Activated CD8-positive, alpha-beta memory T cell treated with anti-CD3 and anti-CD28 coated beads, Interleukin-2, amount 10 ng/mL, durations not matched to agents 7 days and 5 days (primary cell): ENCODE measurements around the gene MRPL2. TPM values are rescaled to one million over a fixed set of nuclear protein-coding genes. Genes with fewer than 3 reads are reported as not detected.

ENCODE experiments used
- ATAC-seq: fragments of 150-1000 bp; cut with Tn5 transposase; one replicate; pipeline ENCODE4 v1.10.0; 2021; ENCODE audit warnings: moderate library complexity
- CTCF ChIA-PET: fragments of 350-600 bp; sonication (Branson Sonifier 250); formaldehyde crosslinking; loops from one replicate; lab custom pipeline; 2021; ENCODE audit warnings: antibody characterized with exemption; lab: Charles Lee
- DNase-seq: peaks from one replicate; pipeline ENCODE4 v3.0.0-alpha.2; 2020
- H3K27ac Mint-ChIP-seq: one replicate; pipeline ENCODE4 v1.8.0; 2021; ENCODE audit warnings: mild to moderate bottlenecking, mixed read lengths
- H3K27me3 Mint-ChIP-seq: one replicate; pipeline ENCODE4 v1.8.0; 2021; ENCODE audit warnings: mixed read lengths
- H3K36me3 Mint-ChIP-seq: one replicate; pipeline ENCODE4 v1.8.0; 2021; ENCODE audit warnings: mild to moderate bottlenecking, mixed read lengths
- H3K4me1 Mint-ChIP-seq: one replicate; pipeline ENCODE4 v1.8.0; 2021; ENCODE audit warnings: mixed read lengths
- H3K4me3 Mint-ChIP-seq: one replicate; pipeline ENCODE4 v1.8.0; 2021; ENCODE audit warnings: mild to moderate bottlenecking, moderate library complexity, mixed read lengths
- H3K9me3 Mint-ChIP-seq: one replicate; pipeline ENCODE4 v1.8.0; 2022; ENCODE audit warnings: low read depth, mixed read lengths
- total RNA-seq, 2 experiments: library from RNA; stranded (reverse); gene quantifications; one replicate each; pipeline ENCODE4 v1.2.3, GENCODE V29; 2021

The MRPL2 gene
- total RNA-seq, 2 experiments from 2014 or later = 64.2 to 71.0 TPM

DNA sequence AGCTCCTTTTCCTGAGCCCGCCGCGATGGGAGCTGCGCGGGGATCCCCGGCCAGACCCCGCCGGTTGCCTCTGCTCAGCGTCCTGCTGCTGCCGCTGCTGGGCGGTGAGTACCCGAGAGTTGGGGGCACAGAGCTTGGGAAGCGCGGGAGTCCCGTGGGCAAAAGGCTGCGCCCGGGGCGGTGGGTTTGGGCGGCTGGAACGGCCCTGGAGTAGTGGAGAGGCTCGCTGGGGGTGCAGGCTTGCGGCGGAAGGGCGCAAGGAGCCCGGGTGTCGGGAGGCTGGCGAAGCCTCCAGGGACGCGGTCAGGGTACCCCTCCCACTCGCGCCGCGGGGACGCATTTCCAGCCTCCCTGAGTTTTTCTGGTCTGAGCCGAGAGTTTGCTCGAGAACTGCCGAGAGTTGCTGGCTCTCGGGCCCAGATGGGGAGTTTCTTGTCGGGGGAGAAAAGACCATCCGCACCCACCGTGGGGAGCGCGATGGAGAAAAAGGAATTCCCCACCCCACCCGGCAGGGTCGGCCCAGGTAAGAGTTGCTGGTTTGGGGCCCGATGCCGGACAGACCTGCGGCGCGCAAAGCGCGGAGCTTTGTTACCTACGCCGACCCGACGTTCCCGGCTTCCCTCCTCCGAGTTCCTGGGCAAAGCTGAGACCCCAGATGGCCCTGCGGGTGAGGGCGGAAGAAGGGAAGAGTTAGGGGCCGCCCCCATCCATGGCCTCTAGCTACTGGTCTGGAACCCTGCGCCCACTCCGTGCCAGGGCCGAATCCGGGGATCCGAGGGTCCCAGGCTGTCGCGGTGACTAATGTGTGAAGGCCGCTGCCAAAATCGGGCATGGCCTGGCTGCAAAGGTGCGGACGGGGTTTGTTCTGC is 17.5 kb upstream of the MRPL2 start:
- Mint-ChIP-seq H3K4me1 (peaks cover 2% of the 10 kb centered on the region), H3K9me3 (no peaks in the 10 kb centered on the region), H3K27me3 (peaks cover 36% of the 10 kb centered on the region), H3K36me3 (no peaks in the 10 kb centered on the region), H3K4me3 (peak overlapping the region; percentile 34), H3K27ac (no peak overlapping the region)
- no peak for ATAC-seq
- CTCF ChIA-PET = interaction anchor here (0.8 to 1.4 kb wide), 2 partner anchors 67 to 69 kb away, joined by 3 to 4 read pairs; no protein-coding TSS in a partner anchor
- DNase-seq = no peak

DNA sequence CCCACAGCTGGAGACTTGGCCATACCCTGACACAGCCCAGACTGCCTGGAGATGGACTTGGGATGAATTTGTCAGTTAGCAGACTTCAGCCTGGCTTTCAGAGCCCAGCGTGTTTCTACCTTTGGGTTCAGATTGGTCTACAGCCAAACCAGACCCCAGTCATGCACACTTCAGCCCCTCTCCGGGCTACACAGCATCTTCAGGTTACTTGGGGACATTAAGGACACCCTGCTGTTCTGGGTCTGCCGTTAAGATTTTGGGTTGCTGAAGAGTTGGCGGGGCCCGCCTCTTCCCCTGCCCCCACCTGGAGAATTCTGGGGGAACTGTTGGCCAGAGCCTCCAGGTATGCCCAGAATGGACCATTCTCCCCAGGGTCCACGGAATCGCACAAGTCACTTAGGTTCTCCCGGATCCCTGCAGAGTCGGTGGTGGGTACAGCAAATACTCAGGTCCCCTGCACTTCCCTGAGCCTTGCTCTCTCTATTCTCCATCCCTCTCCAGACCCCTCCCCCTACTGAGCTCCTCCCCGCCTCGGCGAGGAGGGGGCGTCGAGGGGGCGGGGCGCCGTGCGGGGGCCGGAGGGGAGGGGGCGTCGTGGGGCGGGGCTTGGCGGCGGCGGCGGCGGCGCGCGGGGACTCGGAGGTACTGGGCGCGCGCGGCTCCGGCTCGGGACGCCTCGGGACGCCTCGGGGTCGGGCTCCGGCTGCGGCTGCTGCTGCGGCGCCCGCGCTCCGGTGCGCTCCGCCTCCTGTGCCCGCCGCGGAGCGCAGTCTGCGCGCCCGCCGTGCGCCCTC is 16.6 kb upstream of the MRPL2 start, which contains the start of gene PTK7:
Gene PTK7, plus strand, starts transcription at position 645 of the 794 bp plus-strand sequence. CDS start 175 bp downstream, outside the sequence.
- peak within 1 kb of the TSS; percentile 34 for H3K4me3 Mint-ChIP-seq
- no peak for DNase-seq
- H3K27me3 Mint-ChIP-seq = peaks cover 33% of the 10 kb centered on the region
- peaks cover 2% of the 10 kb centered on the region for H3K4me1 Mint-ChIP-seq
- no peak within 1 kb of the TSS for H3K27ac Mint-ChIP-seq
- H3K36me3 Mint-ChIP-seq = no peaks in the 10 kb centered on the region
- no peaks in the 10 kb centered on the region for H3K9me3 Mint-ChIP-seq
- CTCF ChIA-PET = interaction anchor here (0.8 to 1.4 kb wide), 2 partner anchors 68 kb away, joined by 3 to 4 read pairs; no protein-coding TSS in a partner anchor
- ATAC-seq = peak; percentile 65

DNA sequence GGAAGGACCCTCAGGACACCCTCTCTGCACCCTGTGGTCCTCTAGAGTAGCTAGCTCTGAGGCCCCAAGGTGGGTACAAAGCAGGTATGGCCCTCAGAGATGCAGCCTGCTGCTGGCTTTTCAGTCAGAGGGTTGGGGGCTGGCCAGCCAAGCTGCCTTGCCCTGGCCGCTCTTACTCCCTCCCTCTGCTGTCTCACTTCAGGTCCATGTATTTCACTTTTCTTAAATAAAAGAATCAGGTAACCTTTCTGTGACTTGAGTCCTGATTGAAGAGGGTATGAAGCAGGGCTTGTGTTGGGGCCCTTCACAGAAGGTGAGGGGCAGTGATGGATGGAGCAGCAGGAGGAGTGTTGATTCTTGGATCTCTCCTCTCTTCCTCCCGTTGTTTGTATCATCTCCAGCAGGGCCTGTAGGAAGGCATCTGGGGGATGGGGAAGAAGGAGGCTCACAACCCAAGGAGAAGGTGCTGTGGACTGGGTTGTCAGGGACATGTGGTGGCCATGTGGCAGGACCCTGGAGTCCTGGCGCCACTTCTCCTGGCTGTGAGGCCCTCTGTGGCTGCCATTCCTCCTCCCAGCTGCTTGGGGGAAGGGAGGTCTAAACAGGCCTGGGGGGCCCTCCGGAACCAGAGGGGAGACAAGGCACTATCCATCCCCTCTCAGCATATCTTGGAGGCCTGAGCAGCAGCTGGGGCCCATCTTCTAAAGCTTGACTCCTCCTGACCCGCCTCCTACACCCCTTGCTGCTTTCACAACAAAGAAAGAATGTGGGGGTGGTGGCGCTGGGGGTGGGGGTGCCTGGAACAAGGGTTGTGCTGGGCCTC is 15.8 kb upstream of the MRPL2 start:
- DNase-seq (no peak), ATAC-seq (no peak)
- H3K36me3 Mint-ChIP-seq = no peaks in the 10 kb centered on the region
- CTCF ChIA-PET = interaction anchor here (1.5 kb wide), 1 partner anchor 69 kb away, joined by 4 read pairs; no protein-coding TSS in a partner anchor
- no peak overlapping the region for H3K27ac Mint-ChIP-seq
- peaks cover 32% of the 10 kb centered on the region for H3K27me3 Mint-ChIP-seq
- H3K4me1 Mint-ChIP-seq = peaks cover 2% of the 10 kb centered on the region
- H3K4me3 Mint-ChIP-seq = no peak overlapping the region
- H3K9me3 Mint-ChIP-seq = no peaks in the 10 kb centered on the region

DNA sequence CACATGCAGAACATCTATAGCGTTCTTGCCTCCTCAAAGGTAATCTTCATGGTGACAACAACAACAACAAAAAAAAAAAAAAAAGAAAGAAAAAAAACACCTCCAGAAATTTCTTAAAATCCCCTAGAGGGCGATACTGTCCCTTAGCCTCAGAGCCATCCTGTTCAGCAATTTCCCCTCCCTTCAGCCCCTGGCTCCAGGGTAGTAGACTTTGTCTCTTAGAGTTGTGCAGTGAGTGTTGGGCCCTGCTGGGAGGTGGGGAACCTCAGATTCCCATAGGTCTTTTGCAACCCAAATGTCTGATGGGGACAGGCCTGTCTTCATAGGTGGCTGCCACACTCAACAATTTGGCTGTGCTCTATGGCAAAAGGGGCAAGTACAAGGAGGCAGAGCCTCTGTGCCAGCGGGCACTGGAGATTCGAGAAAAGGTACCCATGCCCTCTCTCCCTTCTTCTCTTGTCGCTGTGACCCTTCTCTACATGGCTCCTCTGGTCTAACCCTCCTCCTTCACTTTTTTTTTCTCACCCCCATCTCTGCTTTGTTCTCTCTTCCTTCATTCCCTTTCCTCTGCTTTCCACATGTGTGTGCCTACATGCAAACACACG is 10.9 kb upstream of the MRPL2 start:
- Mint-ChIP-seq H3K4me1 (no peaks in the 10 kb centered on the region), H3K4me3 (no peak overlapping the region), H3K27ac (no peak overlapping the region), H3K9me3 (no peaks in the 10 kb centered on the region), H3K36me3 (no peaks in the 10 kb centered on the region), H3K27me3 (no peaks in the 10 kb centered on the region)
- CTCF ChIA-PET = interaction anchor here (0.7 to 2.0 kb wide), 8 partner anchors 9 to 308 kb away, joined by 3 to 5 read pairs (median 3); partner anchors contain the start of gene GNMT
- ATAC-seq (peak; percentile 81), DNase-seq (peak; percentile 50)

DNA sequence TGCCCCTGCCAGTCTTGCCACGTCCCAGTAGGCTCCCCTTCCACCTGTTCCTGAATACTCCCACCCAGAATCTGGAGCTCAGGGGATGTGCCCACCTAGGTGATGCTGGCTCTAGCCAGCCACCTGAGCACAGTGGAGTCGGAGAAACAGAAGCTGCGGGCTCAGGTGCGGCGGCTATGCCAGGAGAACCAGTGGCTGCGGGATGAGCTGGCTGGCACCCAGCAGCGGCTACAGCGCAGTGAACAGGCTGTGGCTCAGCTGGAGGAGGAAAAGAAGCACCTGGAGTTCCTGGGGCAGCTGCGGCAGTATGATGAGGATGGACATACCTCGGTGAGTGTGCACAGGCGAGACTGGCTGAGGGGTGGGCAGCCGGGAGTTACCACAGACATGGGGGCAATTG is 3.6 kb upstream of the MRPL2 start:
- no peaks in the 10 kb centered on the region for H3K36me3 Mint-ChIP-seq
- CTCF ChIA-PET = interaction anchor here (0.6 to 1.2 kb wide), 2 partner anchors 9 to 81 kb away, joined by 3 read pairs; partner anchors contain the start of gene CUL7
- DNase-seq (no peak), ATAC-seq (no peak)
- peaks cover 23% of the 10 kb centered on the region for H3K4me1 Mint-ChIP-seq
- no peaks in the 10 kb centered on the region for H3K9me3 Mint-ChIP-seq
- no peaks in the 10 kb centered on the region for H3K27me3 Mint-ChIP-seq
- H3K4me3 Mint-ChIP-seq = no peak overlapping the region
- no peak overlapping the region for H3K27ac Mint-ChIP-seq

GRCh38 chr6:43061861-43062260 is 2.6 kb upstream of the MRPL2 start:
- H3K4me1 Mint-ChIP-seq = peaks cover 27% of the 10 kb centered on the region
- no peaks in the 10 kb centered on the region for H3K27me3 Mint-ChIP-seq
- H3K4me3 Mint-ChIP-seq = no peak overlapping the region
- CTCF ChIA-PET = no interaction called here
- H3K36me3 Mint-ChIP-seq = no peaks in the 10 kb centered on the region
- no peak overlapping the region for H3K27ac Mint-ChIP-seq
- H3K9me3 Mint-ChIP-seq = no peaks in the 10 kb centered on the region
- DNase-seq (no peak), ATAC-seq (no peak)

DNA sequence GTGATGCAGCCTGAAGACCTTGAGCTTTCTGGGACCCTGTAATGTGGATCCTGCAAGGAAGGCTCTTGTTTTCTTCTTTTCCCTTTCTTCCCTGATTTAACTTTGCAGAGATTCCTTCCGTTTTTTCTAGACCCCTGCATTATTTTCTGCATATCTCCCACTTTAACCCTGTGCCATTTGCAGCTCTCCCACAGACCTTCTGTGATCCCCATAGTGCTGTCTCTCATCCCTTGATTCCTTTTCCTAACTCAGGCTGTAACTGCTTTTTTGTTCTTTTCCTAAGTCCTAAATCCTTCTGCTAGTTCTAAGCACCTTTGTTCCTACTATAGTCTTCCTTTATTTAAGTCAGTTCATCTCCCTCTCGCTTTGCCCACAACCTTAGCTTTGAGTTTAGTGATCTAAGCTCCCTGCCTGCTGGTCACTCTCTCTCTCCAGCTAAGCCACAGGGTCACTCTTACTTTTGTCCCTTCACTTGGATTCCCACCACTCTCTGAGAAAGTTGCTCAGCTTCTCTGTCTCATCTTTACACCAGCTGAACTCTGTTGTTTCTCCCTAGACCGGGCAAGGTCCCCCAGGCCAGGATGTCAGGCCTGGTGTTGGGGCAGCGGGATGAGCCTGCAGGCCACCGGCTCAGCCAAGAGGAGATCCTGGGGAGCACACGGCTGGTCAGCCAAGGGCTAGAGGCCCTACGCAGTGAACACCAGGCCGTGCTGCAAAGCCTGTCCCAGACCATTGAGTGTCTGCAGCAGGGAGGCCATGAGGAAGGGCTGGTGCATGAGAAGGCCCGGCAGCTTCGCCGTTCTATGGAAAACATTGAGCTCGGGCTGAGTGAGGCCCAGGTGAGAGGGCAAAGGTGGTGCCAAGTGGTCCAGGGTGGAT is 1.8 kb upstream of the MRPL2 start:
- Mint-ChIP-seq H3K36me3 (peaks cover 4% of the 10 kb centered on the region), H3K9me3 (no peaks in the 10 kb centered on the region), H3K27ac (peak overlapping the region; percentile 13), H3K27me3 (no peaks in the 10 kb centered on the region), H3K4me1 (peaks cover 27% of the 10 kb centered on the region), H3K4me3 (peak overlapping the region; percentile 92)
- no peak for ATAC-seq
- no peak for DNase-seq
- CTCF ChIA-PET = no interaction called here

GRCh38 chr6:43060034-43060754 is 960 bp upstream of the MRPL2 start:
- DNase-seq (no peak), ATAC-seq (no peak)
- Mint-ChIP-seq H3K27me3 (no peaks in the 10 kb centered on the region), H3K27ac (peak overlapping the region; percentile 99), H3K4me1 (peaks cover 27% of the 10 kb centered on the region), H3K9me3 (no peaks in the 10 kb centered on the region), H3K4me3 (peak overlapping the region; percentile 92), H3K36me3 (peaks cover 11% of the 10 kb centered on the region)
- CTCF ChIA-PET = interaction anchor here (1.2 to 1.6 kb wide), 3 partner anchors 36 to 159 kb away, joined by 4 to 11 read pairs (median 5); no protein-coding TSS in a partner anchor

- peaks cover 13% of the 10 kb centered on the region for H3K36me3 Mint-ChIP-seq
- peaks cover 34% of the 10 kb centered on the region for H3K4me1 Mint-ChIP-seq
- no peaks in the 10 kb centered on the region for H3K9me3 Mint-ChIP-seq
- no peak for ATAC-seq
- no peak for DNase-seq
- peak overlapping the region; percentile 99 for H3K27ac Mint-ChIP-seq
- peak overlapping the region; percentile 92 for H3K4me3 Mint-ChIP-seq
- CTCF ChIA-PET = interaction anchor here (0.7 to 1.6 kb wide), 8 partner anchors 18 to 332 kb away, joined by 3 to 5 read pairs (median 3); partner anchors contain the start of gene DNPH1
- H3K27me3 Mint-ChIP-seq = no peaks in the 10 kb centered on the region
Observed at GRCh38 chr6:43058531-43058930, 703 bp downstream of the MRPL2 start.

GRCh38 chr6:43055966-43056365 is 3.3 kb downstream of the MRPL2 start:
- ATAC-seq = no peak
- Mint-ChIP-seq H3K27ac (peak overlapping the region; percentile 14), H3K9me3 (no peaks in the 10 kb centered on the region), H3K27me3 (no peaks in the 10 kb centered on the region), H3K36me3 (peaks cover 16% of the 10 kb centered on the region), H3K4me1 (peaks cover 50% of the 10 kb centered on the region), H3K4me3 (no peak overlapping the region)
- no peak for DNase-seq
- CTCF ChIA-PET = no interaction called here
